ENCODE measurements around the gene UPK3A.
A peak's percentile ranks its signal among the peaks of the same experiment; 100 is the strongest.

Gene UPK3A

GRCh38 chr22:45332001-45332400 is 47.3 kb downstream of the UPK3A start:
- DNase-seq, result no peak

GRCh38 chr22:45334068-45334467 is 49.3 kb downstream of the UPK3A start:
- no peak for DNase-seq

GRCh38 chr22:45334528-45334927 is 49.8 kb downstream of the UPK3A start:
- no peak for DNase-seq

- DNase-seq, result no peak
Measured at GRCh38 chr22:45335021-45335818, 50.5 kb downstream of the UPK3A start.

- no peak for DNase-seq
Measured at GRCh38 chr22:45335854-45336522, 51.2 kb downstream of the UPK3A start.

- no peak for DNase-seq
Measured at GRCh38 chr22:45336971-45337431, 52.3 kb downstream of the UPK3A start.

GRCh38 chr22:45337536-45337935 is 52.8 kb downstream of the UPK3A start:
- no peak for DNase-seq

GRCh38 chr22:45338795-45339194 is 54.0 kb downstream of the UPK3A start:
- DNase-seq, result no peak

GRCh38 chr22:45340323-45340722 is 55.6 kb downstream of the UPK3A start:
- no peak for DNase-seq

- peak; percentile 72 for DNase-seq
Measured at GRCh38 chr22:45341498-45341897, 56.7 kb downstream of the UPK3A start.

GRCh38 chr22:45343143-45343542 is 58.4 kb downstream of the UPK3A start:
- DNase-seq, result no peak

GRCh38 chr22:45344334-45344733 is 59.6 kb downstream of the UPK3A start:
- DNase-seq, result no peak

All from stimulated activated CD4-positive, alpha-beta T cell treated with anti-CD3 and anti-CD28 coated beads, Interleukin-1b, Interleukin-23, amount 100 ng/mL, for 48 hours (primary cell).